GM18861 (cell line): ENCODE data around the gene SCN4A.
"Not testable (repeated sequence)": the region's sequence is repeated elsewhere in the genome, so short reads cannot be mapped to it uniquely, and the experiment has no call there.

Experiments
- ATAC-seq: cut with Tn5 transposase; IDR thresholded peaks from one replicate; pipeline ENCODE4 v1.9.1; 2021; ENCODE audit not compliant: unreplicated experiment

The SCN4A gene

DNA sequence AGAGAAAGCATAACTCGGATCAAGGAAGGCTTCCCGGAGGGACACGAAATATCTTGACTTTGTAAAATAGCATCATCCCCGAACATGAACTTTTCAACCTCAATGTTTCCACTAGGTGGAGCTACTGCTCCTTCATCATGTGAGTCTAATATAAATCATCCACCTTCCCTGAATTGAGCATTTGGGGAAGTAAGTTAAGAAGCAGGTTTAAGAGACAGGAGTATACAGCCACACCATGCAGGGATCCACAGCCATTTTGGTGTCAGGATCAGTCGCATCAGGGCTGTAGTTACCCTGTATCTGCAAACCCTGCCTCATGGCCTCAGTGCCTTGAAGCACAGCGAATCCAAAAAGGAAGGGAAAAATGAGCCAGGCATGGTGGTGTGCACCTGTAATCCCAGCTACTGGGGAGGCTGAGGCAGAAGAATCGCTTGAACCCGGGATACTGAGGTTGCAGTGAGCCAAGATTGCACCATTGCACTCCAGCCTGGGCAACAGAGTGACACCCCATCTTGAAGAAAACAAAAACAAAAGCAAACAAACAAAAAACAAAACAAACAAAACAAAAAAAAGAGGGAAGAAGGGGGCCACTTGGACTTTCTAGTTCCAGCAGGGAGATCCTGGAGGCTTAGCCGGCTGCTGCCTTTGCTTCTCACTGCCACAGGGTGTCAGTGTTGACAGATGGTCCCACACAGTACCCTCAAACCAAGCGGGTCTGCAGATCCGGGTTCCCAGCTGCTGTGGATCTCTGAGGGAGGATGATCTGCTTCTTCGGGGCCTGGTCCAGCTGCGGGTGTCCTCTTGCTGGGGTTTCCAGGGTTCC is 83.5 kb downstream of the SCN4A start:
- ATAC-seq: not testable (repeated sequence)
